HEK293T (cell line): ENCODE results near the gene PTPRG.

Experiments
- CTCF ChIA-PET: fragments of 350-600 bp; formaldehyde crosslinking; extraction: SDS; loops from one replicate; lab custom pipeline; 2021; ENCODE audit warnings: antibody characterized with exemption, inconsistent platforms; lab: Yijun Ruan, JAX
- POLR2A ChIA-PET: fragments of 350-600 bp; formaldehyde crosslinking; extraction: SDS; loops from one replicate; lab custom pipeline; 2020; ENCODE audit warnings: antibody characterized with exemption, inconsistent platforms; lab: Yijun Ruan, JAX
- DNase-seq: peaks from one replicate; pipeline ENCODE4 v3.0.0; 2012; ENCODE audit warnings: mixed read lengths; ENCODE audit errors: extremely low spot score
- ARNT ChIP-seq: fragments of 450-650 bp; IDR thresholded peaks from 2 replicates; pipeline ENCODE4 v1.6.1; 2017; ENCODE audit warnings: mild to moderate bottlenecking
- BHLHE40 ChIP-seq: fragments of 450-650 bp; IDR thresholded peaks from 2 replicates; pipeline ENCODE4 v1.6.1; 2016; ENCODE audit warnings: mild to moderate bottlenecking, moderate library complexity, borderline replicate concordance
- CTBP1 ChIP-seq: fragments of 450-650 bp; IDR thresholded peaks from 2 replicates; pipeline ENCODE4 v1.6.1; 2016; ENCODE audit warnings: borderline replicate concordance
- ELF4 ChIP-seq: fragments of 450-650 bp; IDR thresholded peaks from 2 replicates; pipeline ENCODE4 v1.6.1; 2017; ENCODE audit warnings: antibody characterized with exemption
- FOXA1 ChIP-seq: fragments of 450-650 bp; IDR thresholded peaks from 2 replicates; pipeline ENCODE4 v1.6.1; 2016; ENCODE audit warnings: mild to moderate bottlenecking
- FOXK2 ChIP-seq: fragments of 450-650 bp; IDR thresholded peaks from 2 replicates; pipeline ENCODE4 v1.6.1; 2016; ENCODE audit warnings: mild to moderate bottlenecking
- FOXM1 ChIP-seq: fragments of 450-650 bp; IDR thresholded peaks from 2 replicates; pipeline ENCODE4 v1.6.1; 2017; ENCODE audit warnings: mild to moderate bottlenecking, borderline replicate concordance
- HDGF ChIP-seq: fragments of 450-650 bp; IDR thresholded peaks from 2 replicates; pipeline ENCODE4 v1.6.1; 2017; ENCODE audit warnings: antibody characterized with exemption, borderline replicate concordance
- L3MBTL2 ChIP-seq: fragments of 450-650 bp; conservative IDR thresholded peaks from 2 replicates; pipeline ENCODE4 v1.6.1; 2016; ENCODE audit warnings: mild to moderate bottlenecking
- LEF1 ChIP-seq: fragments of 450-650 bp; IDR thresholded peaks from 2 replicates; pipeline ENCODE4 v1.6.1; 2017; ENCODE audit warnings: mild to moderate bottlenecking, borderline replicate concordance
- NFRKB ChIP-seq: fragments of 450-650 bp; IDR thresholded peaks from 2 replicates; pipeline ENCODE4 v1.6.1; 2016; ENCODE audit warnings: mild to moderate bottlenecking, moderate library complexity
- PKNOX1 ChIP-seq: fragments of 450-650 bp; IDR thresholded peaks from 2 replicates; pipeline ENCODE4 v1.6.1; 2016
- SP1 ChIP-seq: fragments of 450-650 bp; IDR thresholded peaks from 2 replicates; pipeline ENCODE4 v1.6.1; 2017
- SUZ12 ChIP-seq: fragments of 450-650 bp; IDR thresholded peaks from 2 replicates; pipeline ENCODE4 v1.6.1; 2016; ENCODE audit warnings: mild to moderate bottlenecking
- TARDBP ChIP-seq: fragments of 450-650 bp; IDR thresholded peaks from 2 replicates; pipeline ENCODE4 v1.6.1; 2016
- ZNF384 ChIP-seq: fragments of 450-650 bp; IDR thresholded peaks from 2 replicates; pipeline ENCODE4 v1.6.1; 2016

PTPRG gene

GRCh38 chr3:62192891-62193290 is 631.5 kb downstream of the PTPRG start:
- CTCF ChIA-PET: no interaction called here
- POLR2A ChIA-PET: no interaction called here
- TF ChIP-seq SP1: no peak
- no peak for TF ChIP-seq ARNT
- TF ChIP-seq CTBP1: no peak
- no peak for TF ChIP-seq BHLHE40
- no peak for TF ChIP-seq SUZ12
- TF ChIP-seq LEF1: no peak
- no peak for TF ChIP-seq NFRKB
- TF ChIP-seq FOXM1: no peak
- no peak for TF ChIP-seq FOXA1
- DNase-seq: no peak

GRCh38 chr3:62193586-62194345 is 632.4 kb downstream of the PTPRG start:
- no peak for TF ChIP-seq SP1
- TF ChIP-seq CTBP1: no peak
- TF ChIP-seq BHLHE40: no peak
- no peak for TF ChIP-seq LEF1
- no peak for TF ChIP-seq FOXK2
- no peak for TF ChIP-seq HDGF
- TF ChIP-seq ARNT: no peak
- TF ChIP-seq ELF4: no peak
- TF ChIP-seq L3MBTL2: no peak
- TF ChIP-seq SUZ12: no peak
- ChIA-PET POLR2A (no interaction called here), CTCF (interaction anchor here (0.6 kb wide), 1 partner anchor 1340 kb away, joined by 5 read pairs; no protein-coding TSS in a partner anchor)
- no peak for DNase-seq

- TF ChIP-seq CTBP1 (no peak), HDGF (no peak), BHLHE40 (no peak), PKNOX1 (no peak), ARNT (no peak), TARDBP (no peak), ELF4 (no peak), SP1 (no peak), FOXK2 (no peak), NFRKB (no peak), SUZ12 (no peak), L3MBTL2 (no peak), ZNF384 (no peak), FOXM1 (no peak), FOXA1 (no peak), LEF1 (no peak)
- ChIA-PET POLR2A (no interaction called here), CTCF (interaction anchor here (1.2 kb wide), 1 partner anchor 11 kb away, joined by 3 read pairs; no protein-coding TSS in a partner anchor)
- no peak for DNase-seq
These were observed 636.1 kb downstream of the PTPRG start for GRCh38 chr3:62197350-62198012.

GRCh38 chr3:62199126-62199525 is 637.8 kb downstream of the PTPRG start:
- no peak for DNase-seq
- TF ChIP-seq ELF4 (no peak), FOXK2 (no peak), SUZ12 (no peak), LEF1 (no peak), SP1 (no peak)
- CTCF ChIA-PET: no interaction called here
- POLR2A ChIA-PET: no interaction called here

GRCh38 chr3:62201438-62202035 is 640.2 kb downstream of the PTPRG start:
- POLR2A ChIA-PET: no interaction called here
- peak; percentile 49 for DNase-seq
- TF ChIP-seq ZNF384 (no peak), SUZ12 (no peak), LEF1 (no peak), FOXA1 (no peak), PKNOX1 (no peak), L3MBTL2 (no peak), HDGF (no peak), TARDBP (no peak), SP1 (no peak), BHLHE40 (no peak), ELF4 (no peak)
- CTCF ChIA-PET: interaction anchor here (0.6 to 1.8 kb wide), 4 partner anchors 13 to 599 kb away, joined by 3 to 7 read pairs (median 3); no protein-coding TSS in a partner anchor

- DNase-seq: no peak
- CTCF ChIA-PET: no interaction called here
These were observed 641.8 kb downstream of the PTPRG start for GRCh38 chr3:62203152-62203551.

GRCh38 chr3:62203561-62203960 is 642.2 kb downstream of the PTPRG start:
- no peak for TF ChIP-seq L3MBTL2
- no peak for TF ChIP-seq LEF1
- no peak for TF ChIP-seq FOXA1
- no peak for TF ChIP-seq SP1
- no peak for TF ChIP-seq NFRKB
- TF ChIP-seq ELF4: no peak
- no peak for TF ChIP-seq TARDBP
- TF ChIP-seq FOXM1: no peak
- no peak for TF ChIP-seq ARNT
- POLR2A ChIA-PET: no interaction called here
- CTCF ChIA-PET: no interaction called here
- DNase-seq: no peak

More at GRCh38 chr3:62203152-62203551, 641.8 kb downstream of the PTPRG start:
- POLR2A ChIA-PET: no interaction called here
- no peak for TF ChIP-seq FOXA1
